Urinary bladder (tissue), 4 donors: ENCODE measurements around the gene ELK4. TPM values are rescaled to one million over a fixed set of nuclear protein-coding genes. Genes with fewer than 3 reads are reported as not detected.

ENCODE experiments used
- DNase-seq: peaks from one replicate; pipeline ENCODE4 v3.0.0-alpha.2; 2015; ENCODE audit errors: extremely low spot score
- H3K27ac ChIP-seq: one replicate; pipeline ENCODE4 v1.5.1; 2013; ENCODE audit warnings: low read depth, mild to moderate bottlenecking, moderate library complexity
- H3K36me3 ChIP-seq: one replicate; pipeline ENCODE4 v1.6.1; 2013; ENCODE audit warnings: mild to moderate bottlenecking, moderate library complexity; ENCODE audit not compliant: insufficient read depth
- H3K4me1 ChIP-seq: one replicate; pipeline ENCODE4 v1.6.1; 2013; ENCODE audit warnings: mild to moderate bottlenecking, moderate library complexity; ENCODE audit not compliant: insufficient read depth
- H3K4me3 ChIP-seq: one replicate; pipeline ENCODE4 v1.5.1; 2013; ENCODE audit warnings: low read depth, low read length
- WGBS: extraction: QIAGEN DNeasy Blood & Tissue Kit; methylation state at CpG from one replicate; pipeline ENCODE4 v1.1.7; 2013; 5-methylcytosine and 5-hydroxymethylcytosine counted together
- polyA plus RNA-seq: library from polyadenylated mRNA; stranded (reverse); fragments of 200-250 nt; gene quantifications from one replicate; pipeline ENCODE4 v1.2.3, GENCODE V29; 2013
- total RNA-seq: library from RNA; depleted of rRNA; stranded (reverse); fragments of >200 nt; gene quantifications from one replicate; pipeline ENCODE4 v1.2.3, GENCODE V29; 2014
- donor health status: healthy with polysubstance abuse.
- donor health status: healthy.

Gene ELK4
- total and polyA plus RNA-seq, 2 donors = 5.6 to 41.9 TPM

GRCh38 chr1:205571747-205572146, 60.1 kb downstream of the ELK4 start:
- H3K36me3 ChIP-seq = no peaks in the 10 kb centered on the region
- DNase-seq = no peak
- H3K27ac ChIP-seq = no peak overlapping the region
- WGBS = 58% methylated on average over 4 of the region's 4 CpGs
- no peaks in the 10 kb centered on the region for H3K4me1 ChIP-seq
- no peak overlapping the region for H3K4me3 ChIP-seq

- Histone ChIP-seq H3K36me3 (no peaks in the 10 kb centered on the region), H3K27ac (no peak overlapping the region), H3K4me3 (no peak overlapping the region), H3K4me1 (no peaks in the 10 kb centered on the region)
- DNase-seq = no peak
- WGBS = 77% methylated on average over 2 of the region's 2 CpGs
Measured at GRCh38 chr1:205570796-205571537, 60.8 kb downstream of the ELK4 start.

GRCh38 chr1:205570173-205570501, 61.7 kb downstream of the ELK4 start:
- no peak for DNase-seq
- no peak overlapping the region for H3K4me3 ChIP-seq
- H3K27ac ChIP-seq = no peak overlapping the region
- H3K4me1 ChIP-seq = no peaks in the 10 kb centered on the region
- 67% methylated on average over 7 of the region's 7 CpGs for WGBS
- H3K36me3 ChIP-seq = no peaks in the 10 kb centered on the region

GRCh38 chr1:205569411-205570172, 62.2 kb downstream of the ELK4 start:
- H3K27ac ChIP-seq = no peak overlapping the region
- peak overlapping the region; percentile 36 for H3K4me3 ChIP-seq
- no peaks in the 10 kb centered on the region for H3K36me3 ChIP-seq
- no peaks in the 10 kb centered on the region for H3K4me1 ChIP-seq
- 20% methylated on average over 22 of the region's 22 CpGs for WGBS
- no peak for DNase-seq

GRCh38 chr1:205568469-205569361, 63.1 kb downstream of the ELK4 start:
- Histone ChIP-seq H3K36me3 (no peaks in the 10 kb centered on the region), H3K4me1 (no peaks in the 10 kb centered on the region), H3K27ac (no peak overlapping the region), H3K4me3 (peak overlapping the region; percentile 36)
- 2% methylated on average over 90 of the region's 90 CpGs for WGBS
- DNase-seq = no peak

GRCh38 chr1:205568135-205568468, 63.7 kb downstream of the ELK4 start:
- DNase-seq = no peak
- Histone ChIP-seq H3K4me3 (no peak overlapping the region), H3K36me3 (no peaks in the 10 kb centered on the region), H3K27ac (no peak overlapping the region), H3K4me1 (no peaks in the 10 kb centered on the region)
- WGBS = 30% methylated on average over 5 of the region's 5 CpGs

GRCh38 chr1:205567716-205568115, 64.1 kb downstream of the ELK4 start:
- H3K4me1 ChIP-seq = no peaks in the 10 kb centered on the region
- no peak overlapping the region for H3K4me3 ChIP-seq
- H3K27ac ChIP-seq = no peak overlapping the region
- DNase-seq = no peak
- H3K36me3 ChIP-seq = no peaks in the 10 kb centered on the region
- WGBS = 83% methylated on average over 6 of the region's 6 CpGs

GRCh38 chr1:205565799-205566198, 66.0 kb downstream of the ELK4 start:
- Histone ChIP-seq H3K4me1 (no peaks in the 10 kb centered on the region), H3K36me3 (no peaks in the 10 kb centered on the region), H3K27ac (no peak overlapping the region), H3K4me3 (no peak overlapping the region)
- WGBS = 60% methylated on average over 3 of the region's 3 CpGs
- DNase-seq = no peak

- Histone ChIP-seq H3K4me1 (no peaks in the 10 kb centered on the region), H3K36me3 (no peaks in the 10 kb centered on the region), H3K27ac (no peak overlapping the region), H3K4me3 (no peak overlapping the region)
- 45% methylated on average over 5 of the region's 5 CpGs for WGBS
- DNase-seq = no peak
Measured at GRCh38 chr1:205563927-205564441, 67.8 kb downstream of the ELK4 start.

- Histone ChIP-seq H3K4me3 (no peak overlapping the region), H3K4me1 (no peaks in the 10 kb centered on the region), H3K36me3 (no peaks in the 10 kb centered on the region), H3K27ac (no peak overlapping the region)
- DNase-seq = no peak
- WGBS = 94% methylated on average over 1 of the region's 1 CpG
Measured at GRCh38 chr1:205561501-205562203, 70.2 kb downstream of the ELK4 start.
